22Rv1 (cell line): ENCODE data around the gene DISC1.
A peak's percentile ranks its signal among the peaks of the same experiment; 100 is the strongest.

ENCODE experiments used
- H3K27ac ChIP-seq: fragments of 450-650 bp; 2 replicates; pipeline ENCODE4 v1.5.1; 2017
- CTCF ChIP-seq: fragments of 450-650 bp; IDR thresholded peaks from 2 replicates; pipeline ENCODE4 v1.5.1; 2017; ENCODE audit warnings: mild to moderate bottlenecking
- ZFX ChIP-seq: fragments of 450-650 bp; IDR thresholded peaks from 2 replicates; pipeline ENCODE4 v1.6.1; 2017; ENCODE audit warnings: antibody characterized with exemption, borderline replicate concordance

The DISC1 gene

GRCh38 chr1:231866392-231867331, 240.1 kb downstream of the DISC1 start:
- H3K27ac ChIP-seq, result no peak overlapping the region
- TF ChIP-seq CTCF, result peak; percentile 98
- TF ChIP-seq ZFX, result no peak

- no peak for TF ChIP-seq ZFX
- no peak for TF ChIP-seq CTCF
- H3K27ac ChIP-seq, result no peak overlapping the region
Measured at GRCh38 chr1:231867607-231868006, 241.0 kb downstream of the DISC1 start.

- H3K27ac ChIP-seq, result no peak overlapping the region
- TF ChIP-seq CTCF, result no peak
Measured at GRCh38 chr1:231869364-231869763, 242.8 kb downstream of the DISC1 start.

- TF ChIP-seq CTCF, result no peak
- no peak for TF ChIP-seq ZFX
- no peak overlapping the region for H3K27ac ChIP-seq
Measured at GRCh38 chr1:231871471-231871870, 244.9 kb downstream of the DISC1 start.

GRCh38 chr1:231871878-231872277, 245.3 kb downstream of the DISC1 start:
- H3K27ac ChIP-seq, result no peak overlapping the region
- no peak for TF ChIP-seq ZFX
- no peak for TF ChIP-seq CTCF

- TF ChIP-seq CTCF, result no peak
- TF ChIP-seq ZFX, result no peak
- H3K27ac ChIP-seq, result no peak overlapping the region
Measured at GRCh38 chr1:231872461-231872910, 245.9 kb downstream of the DISC1 start.

GRCh38 chr1:231878737-231879136, 252.1 kb downstream of the DISC1 start:
- TF ChIP-seq CTCF (no peak), ZFX (no peak)
- H3K27ac ChIP-seq, result no peak overlapping the region
